GM12872 (cell line): ENCODE data around the gene MRPL1.

ENCODE experiments used
- TF ChIP-seq, protein P1 (sequence below): IDR thresholded peaks from 3 replicates; pipeline ENCODE4 v1.5.1; 2011; ENCODE audit warnings: low read depth, mild to moderate bottlenecking, low read length, moderate library complexity; ENCODE audit not compliant: insufficient read depth

MRPL1 gene

DNA sequence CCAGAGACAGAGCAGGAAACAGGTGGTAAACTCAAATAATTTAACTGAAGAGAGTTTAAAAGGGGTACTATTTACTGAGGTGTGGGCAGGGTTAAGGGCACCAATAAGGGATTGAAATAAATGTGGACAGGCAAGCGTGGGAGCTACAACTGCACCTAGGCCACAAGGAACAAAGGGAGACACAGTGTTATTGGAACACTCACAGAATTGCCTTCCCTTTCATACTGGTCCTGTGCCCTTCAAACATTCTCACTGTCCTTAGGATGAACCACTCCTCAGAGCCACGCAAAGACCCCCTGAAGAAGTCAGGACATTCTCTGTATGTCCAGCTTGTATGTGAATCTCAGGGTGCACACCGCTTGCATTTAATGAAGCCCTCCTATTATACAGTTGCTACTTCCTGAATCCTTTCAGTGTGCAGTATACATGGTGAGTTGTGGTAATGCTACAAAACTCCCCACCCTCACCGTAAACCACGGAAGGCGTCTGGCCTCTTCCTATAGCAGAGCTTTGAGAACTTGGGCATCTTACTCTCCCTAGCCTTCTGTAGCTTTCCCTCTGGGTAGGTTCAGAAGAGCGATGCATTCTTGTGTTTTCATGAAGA, 9.6 kb upstream of the MRPL1 start:
- TF ChIP-seq, protein P1, sequence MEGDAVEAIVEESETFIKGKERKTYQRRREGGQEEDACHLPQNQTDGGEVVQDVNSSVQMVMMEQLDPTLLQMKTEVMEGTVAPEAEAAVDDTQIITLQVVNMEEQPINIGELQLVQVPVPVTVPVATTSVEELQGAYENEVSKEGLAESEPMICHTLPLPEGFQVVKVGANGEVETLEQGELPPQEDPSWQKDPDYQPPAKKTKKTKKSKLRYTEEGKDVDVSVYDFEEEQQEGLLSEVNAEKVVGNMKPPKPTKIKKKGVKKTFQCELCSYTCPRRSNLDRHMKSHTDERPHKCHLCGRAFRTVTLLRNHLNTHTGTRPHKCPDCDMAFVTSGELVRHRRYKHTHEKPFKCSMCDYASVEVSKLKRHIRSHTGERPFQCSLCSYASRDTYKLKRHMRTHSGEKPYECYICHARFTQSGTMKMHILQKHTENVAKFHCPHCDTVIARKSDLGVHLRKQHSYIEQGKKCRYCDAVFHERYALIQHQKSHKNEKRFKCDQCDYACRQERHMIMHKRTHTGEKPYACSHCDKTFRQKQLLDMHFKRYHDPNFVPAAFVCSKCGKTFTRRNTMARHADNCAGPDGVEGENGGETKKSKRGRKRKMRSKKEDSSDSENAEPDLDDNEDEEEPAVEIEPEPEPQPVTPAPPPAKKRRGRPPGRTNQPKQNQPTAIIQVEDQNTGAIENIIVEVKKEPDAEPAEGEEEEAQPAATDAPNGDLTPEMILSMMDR: no peak

DNA sequence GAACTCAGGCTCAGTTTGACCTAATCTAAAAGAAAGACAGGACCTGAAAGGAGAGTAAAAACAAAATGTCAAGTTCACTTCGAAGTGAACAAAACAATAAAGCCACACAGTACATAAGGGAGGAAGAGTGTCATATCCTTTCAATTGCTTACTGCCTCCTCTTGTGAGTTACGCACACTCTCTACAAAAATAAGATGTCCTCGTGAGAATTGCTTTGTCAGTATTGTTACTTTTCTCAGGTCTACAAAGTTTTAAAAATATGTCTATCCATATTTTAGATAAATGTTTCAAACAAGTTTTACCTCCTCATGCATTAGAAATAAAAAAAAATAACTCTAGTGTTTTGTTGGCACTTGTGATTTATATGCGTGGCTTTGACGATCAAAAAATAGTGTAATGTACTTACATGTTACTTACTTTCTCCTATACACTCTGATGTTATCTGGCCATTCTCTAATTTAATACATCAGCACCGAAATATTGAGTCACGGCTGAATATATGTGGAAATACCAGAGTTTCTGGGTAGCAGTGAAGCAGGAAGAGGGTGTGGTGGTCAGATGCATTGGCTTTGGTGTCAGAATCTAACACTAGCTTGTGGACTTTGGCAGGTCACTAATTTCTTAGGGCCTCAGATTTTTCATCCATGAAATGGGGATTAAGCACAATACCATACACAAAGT, 8.1 kb upstream of the MRPL1 start:
- TF ChIP-seq, protein P1: no peak

DNA sequence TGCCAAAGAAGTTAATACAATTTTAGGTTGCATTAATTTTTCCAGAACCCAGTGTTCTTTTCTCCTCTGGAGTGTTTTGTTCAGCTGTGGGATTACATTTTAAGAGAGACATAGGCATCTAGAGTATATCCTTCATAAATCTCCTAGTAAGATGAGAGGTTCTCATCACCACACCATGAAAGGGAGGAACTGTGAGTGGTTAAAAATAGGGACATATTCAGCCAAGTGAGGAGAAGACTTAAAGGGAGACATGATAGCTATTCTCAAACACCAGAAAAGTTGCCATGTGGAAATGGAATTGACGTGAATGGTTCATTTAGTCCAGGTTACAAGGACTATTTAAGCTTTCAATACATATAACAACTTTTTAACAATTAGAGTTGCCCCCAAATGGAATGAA, 6.5 kb upstream of the MRPL1 start:
- TF ChIP-seq, protein P1: no peak

GRCh38 chr4:77859256-77859655, 3.4 kb upstream of the MRPL1 start:
- TF ChIP-seq, protein P1: no peak

DNA sequence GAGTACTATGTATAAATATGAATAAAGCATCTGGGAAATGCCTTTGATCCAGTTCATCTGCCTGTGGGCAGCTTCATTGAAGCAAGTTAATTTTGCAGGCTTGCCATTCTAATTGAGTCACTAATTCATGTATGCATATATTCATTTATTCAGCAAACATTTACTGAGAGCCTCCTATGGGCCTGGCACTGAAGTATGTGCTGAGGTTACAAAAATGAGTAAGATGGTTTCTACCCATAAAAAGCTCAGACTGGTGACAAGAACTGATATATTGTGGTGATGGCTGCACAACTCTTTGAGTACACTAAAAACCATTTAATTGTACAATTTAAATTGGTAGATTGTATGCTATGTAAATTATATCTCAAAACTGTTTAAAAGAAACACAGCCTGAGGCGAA, 1.1 kb upstream of the MRPL1 start:
- TF ChIP-seq, protein P1: no peak

DNA sequence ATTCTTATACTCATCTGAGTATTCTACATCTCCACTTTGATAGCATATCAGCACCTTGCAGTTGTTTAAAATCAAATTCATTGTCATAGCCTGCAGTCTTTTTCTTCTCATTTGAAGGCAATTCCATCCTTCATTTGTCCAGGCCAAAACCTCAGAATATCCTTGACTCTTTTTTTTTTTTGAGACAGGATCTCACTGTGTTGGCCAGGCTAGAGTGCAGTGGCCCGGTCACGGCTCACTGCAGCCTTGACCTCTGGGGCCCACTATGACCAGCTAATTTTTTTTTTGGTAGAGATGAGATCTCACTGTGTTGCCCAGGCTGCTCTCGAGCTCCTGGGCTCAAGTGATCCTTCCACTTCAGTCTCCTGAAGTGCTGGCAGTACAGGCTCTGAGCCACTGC, 2.6 kb downstream of the MRPL1 start:
- TF ChIP-seq, protein P1: no peak

- TF ChIP-seq, protein P1: no peak
Measured at GRCh38 chr4:77872723-77873445, 10.3 kb downstream of the MRPL1 start.
